GM19238 (cell line): ENCODE measurements around the gene PRKAR1B.
"Not testable (repeated sequence)": the region's sequence is repeated elsewhere in the genome, so short reads cannot be mapped to it uniquely, and the experiment has no call there.

Source experiments
- DNase-seq: peaks from one replicate; pipeline ENCODE4 v3.0.0; 2011; ENCODE audit warnings: low spot score; ENCODE audit not compliant: insufficient read length

PRKAR1B gene

DNA sequence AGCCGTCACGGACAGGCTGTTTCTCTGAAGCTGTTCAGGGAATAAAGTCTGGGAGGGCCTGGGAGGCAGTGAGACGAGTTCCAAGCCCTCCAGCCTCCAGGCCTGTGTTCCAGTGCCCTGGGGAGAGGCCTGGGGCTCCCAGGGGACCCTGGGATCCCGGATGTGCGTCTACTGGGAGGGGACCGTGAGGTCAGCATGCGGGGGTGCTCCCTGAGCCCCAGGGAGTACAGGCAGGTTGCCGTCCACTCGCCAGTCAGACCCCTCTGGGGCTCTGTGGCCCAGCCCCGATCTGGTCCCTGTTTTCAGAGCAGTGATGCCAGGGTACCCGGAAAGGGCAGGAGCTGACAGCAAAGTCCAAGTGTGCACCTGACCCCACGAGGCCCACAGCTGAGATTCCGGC, 81.5 kb downstream of the PRKAR1B start:
- DNase-seq = no peak

DNA sequence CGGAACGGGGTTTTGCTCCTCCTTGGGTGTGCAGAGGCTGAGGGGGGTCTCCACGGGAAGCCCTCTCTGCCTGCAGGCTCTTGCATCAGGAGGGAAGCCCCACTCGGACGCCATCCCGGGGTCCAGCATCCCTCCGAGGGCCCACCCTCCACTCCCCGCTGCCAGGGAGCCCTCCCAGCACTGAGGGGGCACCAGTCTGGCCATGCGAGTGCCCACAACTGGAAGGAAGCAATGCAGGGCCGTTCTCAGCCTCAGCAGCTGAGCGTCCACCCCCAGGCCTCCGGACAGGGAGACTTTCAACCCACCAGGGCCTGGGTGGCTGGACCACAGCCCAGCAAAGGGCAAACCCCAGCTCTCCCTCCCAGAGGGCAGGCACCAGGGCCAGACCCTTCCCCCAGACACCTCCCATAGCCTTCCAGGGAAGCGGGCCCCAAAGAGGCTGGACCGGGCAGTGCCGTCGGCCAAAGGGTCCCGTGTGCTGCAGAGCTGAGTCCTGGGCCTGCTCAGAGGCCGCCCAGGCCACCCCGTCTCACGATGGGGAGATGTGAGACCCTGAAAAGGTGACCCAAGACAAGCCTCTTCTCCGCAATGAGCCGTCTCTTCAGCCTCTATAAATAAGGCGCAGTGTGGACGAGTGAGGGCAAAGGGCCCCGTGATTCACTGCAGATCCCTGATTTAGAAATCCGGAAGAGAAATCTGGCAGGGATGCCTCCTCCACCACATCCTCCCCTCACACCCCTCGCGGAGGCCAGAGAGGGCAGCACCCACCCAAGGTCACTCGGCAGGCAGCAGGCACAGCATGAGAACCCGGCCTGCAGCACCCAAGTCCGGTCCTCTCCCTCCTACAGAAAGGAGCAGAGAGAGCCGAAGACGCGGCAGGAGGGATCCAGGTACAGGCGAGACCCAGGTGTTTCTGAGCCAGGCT, 82.4 kb downstream of the PRKAR1B start:
- DNase-seq = no peak

DNA sequence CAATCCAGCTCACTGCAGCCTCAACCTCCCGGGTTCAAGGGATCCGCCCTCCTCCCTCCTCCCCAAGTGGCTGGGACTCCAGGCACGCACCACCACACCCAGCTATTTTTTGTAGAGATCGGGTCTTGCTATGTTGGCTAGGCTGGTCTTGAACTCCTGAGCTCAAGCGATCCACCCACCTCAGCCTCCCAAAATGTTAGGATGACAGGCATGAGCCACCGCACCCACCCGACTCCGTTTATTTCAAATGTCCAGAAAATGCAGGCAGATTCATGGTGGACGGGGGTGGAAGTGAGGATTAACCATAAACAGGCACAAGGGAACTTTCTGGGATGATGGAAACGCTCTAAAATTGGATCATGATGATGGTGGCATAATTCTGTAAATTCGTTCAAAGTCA, 85.1 kb downstream of the PRKAR1B start:
- no peak for DNase-seq

DNA sequence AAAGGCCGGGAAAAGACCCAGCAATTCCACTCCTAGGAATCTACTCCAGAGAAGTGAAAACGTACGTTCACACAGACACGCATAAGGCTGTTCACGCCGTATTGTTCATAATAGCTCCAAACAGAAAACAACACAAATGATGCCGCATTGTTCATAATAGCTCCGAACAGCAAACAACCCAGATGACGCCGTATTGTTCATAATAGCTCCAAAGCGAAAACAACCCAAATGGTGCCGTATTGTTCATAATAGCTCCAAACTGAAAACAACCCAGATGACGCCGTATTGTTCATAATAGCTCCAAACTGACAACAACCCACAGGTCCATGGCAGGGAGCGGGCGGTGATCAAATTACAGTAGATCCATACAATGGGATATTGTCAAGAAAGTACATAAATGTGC, 85.8 kb downstream of the PRKAR1B start:
- DNase-seq = no peak

DNA sequence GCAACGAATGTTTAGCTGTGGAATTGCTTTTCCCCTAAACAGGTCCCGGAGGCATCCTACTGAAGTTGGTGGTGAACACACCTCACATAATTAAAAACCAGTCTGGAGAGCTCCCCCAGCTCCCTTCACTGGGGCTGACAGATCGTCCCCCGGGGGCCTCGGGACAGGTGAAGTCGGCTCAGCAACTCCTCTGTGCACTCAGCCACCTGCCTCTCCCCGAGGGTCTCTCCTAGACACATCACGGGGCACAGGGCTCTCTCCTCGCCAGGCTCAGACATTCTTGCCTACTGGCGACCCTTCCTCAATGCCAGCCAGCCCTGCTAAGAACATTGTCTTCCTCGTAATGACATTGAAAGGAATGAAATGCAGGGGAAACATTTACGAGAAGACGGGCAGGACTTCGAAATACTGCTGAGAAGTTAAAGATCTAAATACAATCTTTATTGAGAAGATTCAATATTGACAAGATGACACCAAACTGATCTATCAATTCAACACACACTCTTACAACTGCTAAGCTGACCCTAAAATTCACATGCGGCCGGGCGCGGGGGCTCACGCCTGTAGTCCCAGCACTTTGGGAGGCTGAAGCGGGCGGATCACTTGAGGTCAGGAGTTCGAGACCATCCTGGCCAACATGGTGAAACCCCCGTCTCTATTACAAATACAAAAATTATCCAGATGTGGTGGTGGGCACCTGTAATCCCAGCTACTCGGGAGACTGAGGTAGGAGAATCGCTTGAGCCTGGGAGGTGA, 88.6 kb downstream of the PRKAR1B start:
- no peak for DNase-seq

DNA sequence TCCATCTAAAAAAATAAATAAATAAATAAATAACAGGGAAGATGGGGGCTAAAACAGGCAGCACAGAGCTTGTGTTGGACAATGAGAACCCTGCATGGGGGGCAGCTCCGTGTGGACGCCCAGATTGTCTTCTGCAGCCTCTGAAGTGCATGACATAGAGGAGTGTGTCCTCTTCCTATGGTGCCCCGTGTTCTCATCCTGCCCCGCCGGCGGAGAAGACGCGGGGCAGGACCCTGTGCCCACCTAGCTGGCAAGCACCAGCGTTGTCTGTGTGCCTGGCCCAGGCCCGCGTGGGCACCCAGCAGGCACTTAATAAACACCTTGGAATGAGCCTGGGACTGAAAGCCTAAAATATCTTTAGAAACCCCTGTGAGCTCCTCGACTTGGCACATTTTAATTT, 89.3 kb downstream of the PRKAR1B start:
- DNase-seq = no peak

DNA sequence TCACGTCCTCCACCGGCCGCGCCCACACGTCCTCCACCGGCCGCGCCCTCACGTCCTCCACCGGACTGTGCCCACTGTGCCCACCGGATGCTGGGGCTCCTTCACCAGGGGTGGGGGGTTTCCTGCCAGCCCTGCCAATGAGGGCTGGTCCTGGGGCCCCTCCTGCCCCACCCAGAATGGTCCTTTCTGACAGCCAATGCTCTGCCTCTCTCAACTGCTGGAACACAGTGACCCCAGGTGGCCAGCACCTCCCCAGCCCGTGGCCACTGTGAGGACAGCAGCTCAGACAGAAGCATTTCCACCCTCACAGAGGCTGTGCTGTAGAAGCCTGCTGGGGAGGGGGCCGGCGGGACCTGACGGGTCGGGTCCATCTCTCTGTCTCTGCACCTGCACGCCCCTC, 90.7 kb downstream of the PRKAR1B start:
- DNase-seq = no peak

DNA sequence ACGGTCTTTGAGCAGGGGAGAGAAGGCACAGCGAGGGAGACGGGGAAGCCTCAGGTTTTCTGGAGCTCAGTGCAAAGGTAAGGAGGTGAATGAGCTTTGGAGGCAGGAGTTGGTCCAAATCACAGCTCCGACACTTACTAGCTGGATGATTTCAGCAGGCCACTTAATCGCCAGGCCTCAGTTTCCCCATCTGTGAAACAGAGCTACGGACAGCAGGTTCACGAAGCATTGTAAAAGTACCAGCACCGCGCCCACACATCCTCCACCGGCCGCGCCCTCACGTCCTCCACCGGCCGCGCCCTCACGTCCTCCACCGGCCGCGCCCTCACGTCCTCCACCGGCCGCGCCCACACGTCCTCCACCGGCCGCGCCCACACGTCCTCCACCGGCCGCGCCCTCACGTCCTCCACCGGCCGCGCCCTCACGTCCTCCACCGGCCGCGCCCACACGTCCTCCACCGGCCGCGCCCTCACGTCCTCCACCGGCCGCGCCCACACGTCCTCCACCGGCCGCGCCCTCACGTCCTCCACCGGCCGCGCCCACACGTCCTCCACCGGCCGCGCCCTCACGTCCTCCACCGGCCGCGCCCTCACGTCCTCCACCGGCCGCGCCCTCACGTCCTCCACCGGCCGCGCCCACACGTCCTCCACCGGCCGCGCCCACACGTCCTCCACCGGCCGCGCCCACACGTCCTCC, 91.2 kb downstream of the PRKAR1B start:
- DNase-seq = not testable (repeated sequence)

DNA sequence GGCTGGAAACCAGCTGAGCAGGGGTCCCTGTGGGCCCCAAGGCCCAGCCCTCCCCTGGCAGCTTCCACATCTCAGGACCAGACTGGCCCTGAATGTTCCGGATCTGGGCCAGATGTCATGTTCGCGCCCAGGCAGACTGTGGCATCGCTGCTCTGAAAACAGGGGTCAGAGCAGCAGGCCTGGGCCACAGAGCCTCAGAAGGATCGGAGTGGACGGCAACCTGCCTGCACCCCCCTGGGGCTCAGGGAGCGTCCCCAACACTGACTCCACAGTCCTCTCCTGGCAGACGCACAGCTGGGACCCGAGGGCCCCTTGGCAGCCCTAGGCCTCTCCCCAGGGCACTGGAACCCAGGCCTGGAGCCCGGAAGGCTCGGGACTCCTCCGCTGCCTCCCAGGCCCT, 91.9 kb downstream of the PRKAR1B start:
- no peak for DNase-seq

DNA sequence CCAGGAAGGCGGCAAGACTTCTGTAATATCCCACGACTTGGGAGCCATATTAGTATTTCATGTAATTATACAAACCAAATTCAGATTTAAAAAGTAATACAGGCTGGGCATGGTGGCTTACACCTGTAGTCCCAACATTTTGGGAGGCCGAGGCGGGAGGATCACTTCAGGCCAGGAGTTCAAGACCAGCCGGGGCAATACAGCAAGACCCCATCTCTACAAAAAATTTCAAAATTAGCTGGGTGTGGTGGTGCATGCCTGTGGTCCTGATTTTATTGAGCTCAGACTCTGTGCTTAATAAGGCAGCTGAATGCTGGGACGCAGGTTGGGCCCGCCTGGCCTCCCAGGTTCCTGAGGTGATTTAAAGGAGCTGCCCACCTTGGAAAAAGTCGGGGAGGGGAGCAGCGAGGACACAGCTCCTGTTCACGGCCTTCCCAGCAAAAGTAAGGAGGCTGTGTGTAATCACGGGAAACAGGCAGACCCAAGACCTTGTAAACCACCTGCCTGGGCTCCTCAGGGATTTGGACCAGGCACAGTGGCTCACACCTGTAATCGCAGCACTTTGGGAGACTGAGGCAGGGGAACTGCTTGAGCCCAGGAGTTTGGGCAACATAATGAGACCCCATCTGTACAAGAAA, 93.6 kb downstream of the PRKAR1B start:
- DNase-seq = no peak

DNA sequence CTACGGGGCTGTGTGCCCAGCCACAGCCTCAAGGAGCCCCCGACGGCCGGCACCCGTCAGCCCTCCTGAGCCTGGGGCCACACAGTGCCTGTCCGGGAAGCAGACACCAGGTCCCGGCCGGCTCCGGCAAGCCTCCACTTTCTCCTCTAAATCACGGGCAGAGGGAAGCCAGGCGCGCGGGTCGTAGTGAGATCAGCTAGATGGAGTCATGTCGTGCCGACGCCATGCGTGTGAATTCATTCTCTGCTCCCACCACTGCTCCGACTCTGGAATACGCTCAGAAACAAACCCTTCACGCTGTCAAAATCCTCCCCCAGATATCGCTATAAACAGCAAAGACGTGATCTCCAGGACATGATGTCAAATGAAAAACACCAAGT, 94.3 kb downstream of the PRKAR1B start:
- no peak for DNase-seq

DNA sequence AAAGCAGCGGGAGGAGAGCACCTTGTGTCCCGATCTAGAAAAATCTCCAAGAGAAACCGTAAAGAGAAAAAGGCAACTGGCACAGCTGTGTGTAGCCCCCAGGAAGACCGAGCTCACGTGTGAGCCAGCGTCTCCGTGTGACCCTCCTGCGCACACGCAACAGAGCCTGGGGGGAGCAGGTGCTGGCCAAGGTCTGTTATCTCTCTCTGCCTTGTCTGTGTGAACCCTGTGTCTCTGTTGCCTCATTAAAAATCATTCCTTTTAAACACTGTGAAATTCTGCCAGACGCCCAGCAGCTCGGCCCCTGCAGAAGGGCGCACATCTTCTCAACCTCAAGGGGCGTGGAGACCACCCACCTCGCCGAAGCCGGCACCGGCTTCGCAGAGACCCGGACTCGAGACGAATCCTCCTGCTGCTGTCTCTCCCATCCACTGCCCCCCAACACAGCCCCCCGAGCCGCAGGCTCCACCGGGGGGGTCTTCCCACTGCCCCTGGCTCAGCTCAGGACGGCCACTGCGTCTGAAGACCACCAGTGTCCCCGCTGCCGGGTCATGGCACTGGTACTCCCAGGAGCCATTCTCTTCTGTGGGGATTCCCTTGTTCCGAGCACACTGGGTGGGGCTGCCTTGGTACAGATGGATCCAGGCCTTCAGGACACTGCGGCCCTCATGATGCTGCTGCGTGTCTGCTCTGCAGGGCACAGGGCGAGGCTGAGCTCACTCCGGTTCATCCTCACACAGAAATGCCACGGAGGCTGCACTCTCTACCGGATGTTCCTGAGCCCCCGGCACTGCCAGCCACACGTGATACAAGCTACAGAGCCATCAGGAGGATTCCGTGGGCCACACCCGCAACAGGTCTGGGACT, 94.9 kb downstream of the PRKAR1B start:
- DNase-seq = no peak

DNA sequence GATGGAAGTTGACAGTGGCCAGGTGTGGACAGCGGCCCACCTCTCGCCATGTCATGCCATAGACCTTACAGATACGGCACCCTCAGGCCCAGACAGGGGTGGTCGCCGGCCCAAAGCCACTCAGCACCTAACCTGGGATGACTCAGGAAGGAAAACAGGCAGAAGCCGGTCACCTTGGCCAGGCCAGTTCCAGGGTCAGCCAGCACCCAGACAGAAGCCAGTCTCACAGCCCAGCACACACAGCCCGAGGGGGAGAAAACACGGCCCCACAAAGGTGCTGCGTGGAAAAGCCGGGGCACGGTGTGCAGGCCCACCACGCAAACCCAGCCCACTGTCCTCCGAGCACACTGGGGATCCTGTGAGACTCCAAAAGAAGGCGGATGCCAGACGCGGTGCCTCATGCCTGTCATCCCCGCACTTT, 95.8 kb downstream of the PRKAR1B start:
- DNase-seq = no peak

DNA sequence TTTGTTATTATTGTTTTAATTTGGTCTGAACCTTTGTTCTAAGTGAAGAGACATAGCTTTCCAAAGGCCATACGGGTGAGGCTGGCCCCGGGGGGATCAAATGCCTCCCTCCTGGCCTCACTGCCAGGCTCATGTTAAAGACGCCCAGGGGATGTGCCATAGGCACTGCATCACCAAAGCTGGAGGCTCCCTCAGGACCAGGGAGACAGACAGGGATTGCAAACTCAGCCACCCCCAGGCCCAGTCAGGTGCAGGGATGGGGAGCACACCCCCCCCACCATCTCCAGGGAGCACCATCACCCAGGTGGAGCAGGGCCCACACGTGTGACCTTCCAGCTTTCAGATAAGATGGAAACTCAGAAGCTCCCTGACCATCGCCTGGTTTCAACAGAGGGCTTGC, 96.5 kb downstream of the PRKAR1B start:
- no peak for DNase-seq

DNA sequence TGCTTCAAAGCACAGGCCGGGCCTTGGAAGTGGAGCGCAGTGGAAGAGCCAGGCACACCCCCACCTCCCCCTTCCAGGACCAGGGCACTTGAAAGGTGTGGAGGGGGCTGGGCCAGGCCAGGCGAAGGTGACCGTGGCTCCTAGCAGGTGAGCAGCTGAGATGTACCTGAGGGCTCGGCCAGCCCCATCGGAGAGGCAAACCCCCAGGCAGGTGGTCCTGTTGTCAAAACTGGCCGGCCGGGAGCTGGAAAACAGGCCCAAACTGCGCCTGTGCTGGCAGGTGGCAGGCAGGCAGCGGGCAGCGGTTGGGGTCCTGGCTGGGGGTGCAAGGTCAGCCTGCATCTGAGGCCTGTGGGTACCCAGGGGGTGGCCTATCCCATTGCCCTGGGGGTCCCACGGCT, 97.0 kb downstream of the PRKAR1B start:
- no peak for DNase-seq

DNA sequence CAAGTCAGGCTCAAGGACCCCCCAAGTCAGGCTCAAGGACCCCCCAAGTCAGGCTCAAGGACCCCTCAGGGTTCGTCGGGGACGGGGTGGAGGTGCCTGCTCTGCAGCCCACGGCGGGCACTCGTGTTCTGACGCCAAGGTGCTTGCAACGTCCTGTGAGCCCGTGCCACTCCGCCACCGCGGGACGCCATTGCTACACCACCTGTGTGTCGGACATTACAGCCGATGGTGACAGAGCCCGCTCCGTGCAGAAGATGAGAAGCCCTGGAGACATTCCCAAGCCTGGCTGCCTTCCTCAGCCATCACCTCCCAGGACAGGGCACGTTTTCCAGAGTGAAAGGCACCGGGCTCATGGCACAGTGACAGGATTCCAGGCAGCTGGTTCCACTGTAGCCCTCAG, 98.3 kb downstream of the PRKAR1B start:
- no peak for DNase-seq

DNA sequence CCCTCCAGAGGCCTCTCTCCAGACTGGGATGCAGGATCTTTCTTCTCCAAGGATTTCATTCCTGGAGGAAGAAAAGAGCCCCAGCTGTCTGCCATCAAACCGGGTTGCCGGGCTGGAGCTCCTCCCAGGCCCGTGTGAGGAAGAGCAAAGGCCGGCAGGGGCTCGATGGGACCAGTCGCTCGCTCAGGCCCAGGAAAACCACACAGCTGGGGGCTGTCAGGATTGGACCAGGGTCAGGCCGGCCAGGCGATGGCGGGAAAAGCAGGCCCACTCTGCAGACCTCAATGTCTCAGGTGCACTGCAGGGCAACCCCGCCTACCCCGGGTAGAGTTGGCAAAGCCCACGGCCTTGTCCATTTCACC, 98.7 kb downstream of the PRKAR1B start:
- no peak for DNase-seq

DNA sequence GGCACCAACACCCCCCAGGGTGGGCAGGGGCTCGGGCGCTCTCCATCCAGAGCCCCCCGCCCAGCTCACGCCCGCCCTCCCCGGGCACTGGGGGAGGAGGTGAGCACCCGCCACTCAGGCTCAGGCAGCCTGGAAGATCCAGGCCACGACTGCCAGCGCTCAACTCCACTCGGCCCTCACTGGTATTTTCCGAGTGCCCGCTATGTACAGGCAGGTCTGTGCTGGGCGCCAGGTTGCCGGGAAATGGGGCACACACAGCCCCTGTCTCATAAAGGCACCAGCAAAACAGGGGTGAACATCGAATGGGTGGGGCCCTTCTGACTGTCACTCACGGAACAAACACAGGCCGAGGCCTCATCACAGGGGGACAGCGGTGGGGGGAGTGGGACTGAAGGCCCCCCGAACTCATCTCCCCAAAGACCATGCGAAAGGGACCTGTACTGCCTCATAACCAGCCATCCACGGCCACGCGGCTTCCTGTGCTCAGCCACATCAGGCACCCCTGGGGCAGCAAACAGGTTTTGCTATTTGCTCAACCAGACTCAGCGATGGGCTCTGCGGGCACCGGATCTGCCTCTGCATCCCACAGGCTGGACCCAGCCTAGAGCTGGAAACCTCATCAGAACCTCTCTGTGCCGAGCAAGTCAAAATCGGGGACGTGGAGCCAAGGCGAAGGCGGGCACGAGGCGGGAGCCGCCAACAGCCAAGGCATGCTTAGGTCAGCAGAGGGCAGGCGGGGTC, 99.2 kb downstream of the PRKAR1B start:
- no peak for DNase-seq

DNA sequence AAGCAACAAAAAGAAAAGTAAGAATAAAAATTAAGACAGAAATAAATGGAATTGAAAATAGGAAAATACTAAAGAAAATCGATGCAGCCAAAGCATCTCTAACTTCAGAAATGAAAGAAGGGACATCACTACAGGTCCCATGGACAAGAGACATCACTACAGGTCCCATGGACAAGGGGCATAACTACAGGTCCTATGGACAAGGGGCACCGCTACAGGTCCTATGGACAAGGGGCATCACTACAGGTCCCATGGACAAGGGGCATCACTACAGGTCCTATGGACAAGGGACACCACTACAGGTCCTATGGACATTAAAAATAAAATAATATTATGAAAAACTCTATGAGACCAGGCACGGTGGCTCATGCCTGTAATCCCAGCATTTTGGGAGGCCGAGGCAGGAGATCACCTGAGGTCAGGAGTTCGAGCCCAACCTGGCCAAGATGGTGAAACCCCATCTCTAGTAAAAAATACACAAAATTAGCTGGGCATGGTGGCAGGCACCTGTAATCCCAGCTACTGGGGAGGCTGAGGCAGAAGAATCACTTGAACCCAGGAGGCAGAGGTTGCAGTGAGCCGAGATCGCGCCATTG, 101.6 kb downstream of the PRKAR1B start:
- no peak for DNase-seq

DNA sequence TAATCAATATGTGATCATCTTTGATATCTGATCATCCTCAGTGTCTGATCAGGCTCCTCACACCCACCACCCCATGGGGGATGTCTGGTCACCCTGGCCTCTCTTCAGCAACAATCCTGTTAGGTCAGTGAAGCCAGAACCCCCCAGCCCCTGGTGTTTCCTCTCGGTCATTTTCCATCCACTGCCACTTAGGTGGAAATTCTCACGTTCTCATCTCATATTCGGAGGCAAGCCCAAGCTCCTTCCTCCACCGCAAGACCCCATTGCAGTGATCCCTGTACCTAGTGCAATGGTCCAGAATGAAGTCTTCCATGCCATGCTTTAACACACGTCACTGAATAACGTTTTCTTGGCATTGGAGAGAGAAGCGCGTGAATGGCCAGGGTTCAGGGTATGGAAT, 103.6 kb downstream of the PRKAR1B start:
- no peak for DNase-seq
